ENCODE results near the gene ZFYVE19.

Gene ZFYVE19

GRCh38 chr15:40825661-40826422 is 19.0 kb downstream of the ZFYVE19 start:
- Histone ChIP-seq H3K23ac (ENCODE audit: low read depth, low read length, poor library complexity) (no peak overlapping the region), H3K36me3 (replicated peaks in 1 of 2; ENCODE audit: control insufficient read depth in 2 of 2, insufficient read depth in 2 of 2, low read length in 2 of 2) (no peaks in the 10 kb centered on the region), H4K91ac (ENCODE audit: low read depth, low read length, poor library complexity) (no peak overlapping the region), H3K4me3 (ENCODE audit: low read length in 2 of 2) (no peak overlapping the region), H3K79me1 (ENCODE audit: low read depth, low read length) (no peaks in the 10 kb centered on the region), H2BK12ac (ENCODE audit: low read length) (no peak overlapping the region), H2BK5ac (ENCODE audit: low read length) (no peak overlapping the region), H3K9ac (ENCODE audit: low read depth, low read length, poor library complexity) (no peak overlapping the region), H4K8ac (ENCODE audit: low read depth, low read length) (no peak overlapping the region), H2BK15ac (ENCODE audit: low read length) (no peak overlapping the region), H3K4me2 (ENCODE audit: insufficient read depth, low read length, poor library complexity, severe bottlenecking) (no peak overlapping the region), H3K27ac (replicated peaks; ENCODE audit: low read length) (no peak overlapping the region), H3K4me1 (ENCODE audit: control insufficient read depth in 2 of 2, insufficient read depth in 1 of 2, low read depth in 1 of 2, low read length in 2 of 2) (no peaks in the 10 kb centered on the region), H2BK120ac (ENCODE audit: low read depth, low read length) (no peak overlapping the region), H3K9me3 (replicated peaks in 1 of 2; ENCODE audit: control insufficient read depth in 2 of 2, insufficient read depth in 1 of 2, low read depth in 1 of 2, low read length in 2 of 2) (no peaks in the 10 kb centered on the region), H2AK5ac (ENCODE audit: low read depth, low read length) (no peak overlapping the region), H3K14ac (ENCODE audit: low read length) (no peak overlapping the region), H3K18ac (ENCODE audit: low read length) (no peak overlapping the region), H3K27me3 (ENCODE audit: control insufficient read depth in 3 of 3, insufficient read depth in 3 of 3, low read depth in 1 of 3, low read length in 3 of 3) (no peaks in the 10 kb centered on the region), H2AFZ (ENCODE audit: low read length) (no peak overlapping the region), H3K4ac (ENCODE audit: low read length) (no peak overlapping the region)
- DNase-seq (ENCODE audit: low spot score) = no peak
- WGBS, 2 donors (ENCODE audit: extremely low coverage in 2 of 2, insufficient read length in 2 of 2, insufficient replicate concordance in 1 of 2) = no CpG with 5 or more reads among the region's 5 CpGs

GRCh38 chr15:40826423-40827075 is 19.7 kb downstream of the ZFYVE19 start:
- no peak overlapping the region for H3K14ac ChIP-seq (ENCODE audit: low read length)
- H2AFZ ChIP-seq (ENCODE audit: low read length) = no peak overlapping the region
- no peak overlapping the region for H4K91ac ChIP-seq (ENCODE audit: low read depth, low read length, poor library complexity)
- H3K36me3 ChIP-seq (replicated peaks in 1 of 2; ENCODE audit: control insufficient read depth in 2 of 2, insufficient read depth in 2 of 2, low read length in 2 of 2) = no peaks in the 10 kb centered on the region
- no peak overlapping the region for H2BK15ac ChIP-seq (ENCODE audit: low read length)
- no peaks in the 10 kb centered on the region for H3K27me3 ChIP-seq (ENCODE audit: control insufficient read depth in 3 of 3, insufficient read depth in 3 of 3, low read depth in 1 of 3, low read length in 3 of 3)
- no peaks in the 10 kb centered on the region for H3K4me1 ChIP-seq (ENCODE audit: control insufficient read depth in 2 of 2, insufficient read depth in 1 of 2, low read depth in 1 of 2, low read length in 2 of 2)
- no peak overlapping the region for H2AK5ac ChIP-seq (ENCODE audit: low read depth, low read length)
- H3K23ac ChIP-seq (ENCODE audit: low read depth, low read length, poor library complexity) = no peak overlapping the region
- H2BK12ac ChIP-seq (ENCODE audit: low read length) = no peak overlapping the region
- H3K27ac ChIP-seq (replicated peaks; ENCODE audit: low read length) = no peak overlapping the region
- H3K18ac ChIP-seq (ENCODE audit: low read length) = no peak overlapping the region
- H2BK120ac ChIP-seq (ENCODE audit: low read depth, low read length) = no peak overlapping the region
- no peak overlapping the region for H3K9ac ChIP-seq (ENCODE audit: low read depth, low read length, poor library complexity)
- no peak overlapping the region for H2BK5ac ChIP-seq (ENCODE audit: low read length)
- no peaks in the 10 kb centered on the region for H3K79me1 ChIP-seq (ENCODE audit: low read depth, low read length)
- DNase-seq (ENCODE audit: low spot score) = no peak
- H3K4me3 ChIP-seq (ENCODE audit: low read length in 2 of 2) = no peak overlapping the region
- H3K9me3 ChIP-seq (replicated peaks in 1 of 2; ENCODE audit: control insufficient read depth in 2 of 2, insufficient read depth in 1 of 2, low read depth in 1 of 2, low read length in 2 of 2) = no peaks in the 10 kb centered on the region
- H3K4ac ChIP-seq (ENCODE audit: low read length) = no peak overlapping the region
- no CpG with 5 or more reads among the region's 4 CpGs for WGBS, 2 donors (ENCODE audit: extremely low coverage in 2 of 2, insufficient read length in 2 of 2, insufficient replicate concordance in 1 of 2)
- no peak overlapping the region for H4K8ac ChIP-seq (ENCODE audit: low read depth, low read length)
- H3K4me2 ChIP-seq (ENCODE audit: insufficient read depth, low read length, poor library complexity, severe bottlenecking) = no peak overlapping the region

GRCh38 chr15:40828447-40829036 is 21.7 kb downstream of the ZFYVE19 start, which contains the start of gene PPP1R14D:
PPP1R14D (minus strand) TSS chr15:40828708; CDS start chr15:40828641, 67 bp downstream.
- Histone ChIP-seq H2BK5ac (ENCODE audit: low read length) (no peak within 1 kb of the TSS), H3K79me1 (ENCODE audit: low read depth, low read length) (no peaks in the 10 kb centered on the region), H3K9ac (ENCODE audit: low read depth, low read length, poor library complexity) (no peak within 1 kb of the TSS), H3K9me3 (replicated peaks in 1 of 2; ENCODE audit: control insufficient read depth in 2 of 2, insufficient read depth in 1 of 2, low read depth in 1 of 2, low read length in 2 of 2) (no peaks in the 10 kb centered on the region), H3K4ac (ENCODE audit: low read length) (no peak within 1 kb of the TSS), H2BK15ac (ENCODE audit: low read length) (no peak within 1 kb of the TSS), H3K36me3 (replicated peaks in 1 of 2; ENCODE audit: control insufficient read depth in 2 of 2, insufficient read depth in 2 of 2, low read length in 2 of 2) (no peaks in the 10 kb centered on the region), H2AFZ (ENCODE audit: low read length) (peak within 1 kb of the TSS; percentile 35), H2BK12ac (ENCODE audit: low read length) (no peak within 1 kb of the TSS), H3K4me2 (ENCODE audit: insufficient read depth, low read length, poor library complexity, severe bottlenecking) (no peak within 1 kb of the TSS), H3K4me3 (ENCODE audit: low read length in 2 of 2) (no peak within 1 kb of the TSS), H3K27me3 (ENCODE audit: control insufficient read depth in 3 of 3, insufficient read depth in 3 of 3, low read depth in 1 of 3, low read length in 3 of 3) (peaks cover 0 to 3% (median 0%) of the 10 kb centered on the region in 3 experiments), H3K14ac (ENCODE audit: low read length) (no peak within 1 kb of the TSS), H2BK120ac (ENCODE audit: low read depth, low read length) (no peak within 1 kb of the TSS), H3K4me1 (ENCODE audit: control insufficient read depth in 2 of 2, insufficient read depth in 1 of 2, low read depth in 1 of 2, low read length in 2 of 2) (no peaks in the 10 kb centered on the region), H4K91ac (ENCODE audit: low read depth, low read length, poor library complexity) (no peak within 1 kb of the TSS), H3K18ac (ENCODE audit: low read length) (peak within 1 kb of the TSS; percentile 7), H3K27ac (replicated peaks; ENCODE audit: low read length) (no peak within 1 kb of the TSS), H2AK5ac (ENCODE audit: low read depth, low read length) (no peak within 1 kb of the TSS), H4K8ac (ENCODE audit: low read depth, low read length) (no peak within 1 kb of the TSS), H3K23ac (ENCODE audit: low read depth, low read length, poor library complexity) (peak within 1 kb of the TSS; percentile 14)
- DNase-seq (ENCODE audit: low spot score) = no peak
- WGBS, 2 donors (ENCODE audit: extremely low coverage in 2 of 2, insufficient read length in 2 of 2, insufficient replicate concordance in 1 of 2) = no CpG with 5 or more reads among the region's 6 CpGs

- Histone ChIP-seq H2BK12ac (ENCODE audit: low read length) (no peak overlapping the region), H3K27ac (replicated peaks; ENCODE audit: low read length) (no peak overlapping the region), H2BK120ac (ENCODE audit: low read depth, low read length) (no peak overlapping the region), H2AFZ (ENCODE audit: low read length) (peak overlapping the region; percentile 35), H4K8ac (ENCODE audit: low read depth, low read length) (no peak overlapping the region), H3K79me1 (ENCODE audit: low read depth, low read length) (no peaks in the 10 kb centered on the region), H3K4me3 (ENCODE audit: low read length in 2 of 2) (no peak overlapping the region), H3K27me3 (ENCODE audit: control insufficient read depth in 3 of 3, insufficient read depth in 3 of 3, low read depth in 1 of 3, low read length in 3 of 3) (peaks cover 0 to 3% (median 0%) of the 10 kb centered on the region in 3 experiments), H3K9ac (ENCODE audit: low read depth, low read length, poor library complexity) (no peak overlapping the region), H3K36me3 (replicated peaks in 1 of 2; ENCODE audit: control insufficient read depth in 2 of 2, insufficient read depth in 2 of 2, low read length in 2 of 2) (no peaks in the 10 kb centered on the region), H4K91ac (ENCODE audit: low read depth, low read length, poor library complexity) (no peak overlapping the region), H3K4me1 (ENCODE audit: control insufficient read depth in 2 of 2, insufficient read depth in 1 of 2, low read depth in 1 of 2, low read length in 2 of 2) (no peaks in the 10 kb centered on the region), H3K23ac (ENCODE audit: low read depth, low read length, poor library complexity) (no peak overlapping the region), H3K4ac (ENCODE audit: low read length) (no peak overlapping the region), H2BK15ac (ENCODE audit: low read length) (no peak overlapping the region), H2BK5ac (ENCODE audit: low read length) (no peak overlapping the region), H3K14ac (ENCODE audit: low read length) (no peak overlapping the region), H3K9me3 (replicated peaks in 1 of 2; ENCODE audit: control insufficient read depth in 2 of 2, insufficient read depth in 1 of 2, low read depth in 1 of 2, low read length in 2 of 2) (no peaks in the 10 kb centered on the region), H3K18ac (ENCODE audit: low read length) (no peak overlapping the region), H3K4me2 (ENCODE audit: insufficient read depth, low read length, poor library complexity, severe bottlenecking) (no peak overlapping the region), H2AK5ac (ENCODE audit: low read depth, low read length) (no peak overlapping the region)
- WGBS, 2 donors (ENCODE audit: extremely low coverage in 2 of 2, insufficient read length in 2 of 2, insufficient replicate concordance in 1 of 2) = no CpG with 5 or more reads among the region's 7 CpGs
- DNase-seq (ENCODE audit: low spot score) = no peak
Observed at GRCh38 chr15:40829115-40829514, 22.2 kb downstream of the ZFYVE19 start.
